Measurements from ENCODE around the gene TPM2.

The TPM2 gene

GRCh38 chr9:35731415-35732184, 41.9 kb upstream of the TPM2 start:
- TF ChIP-seq, protein P1, sequence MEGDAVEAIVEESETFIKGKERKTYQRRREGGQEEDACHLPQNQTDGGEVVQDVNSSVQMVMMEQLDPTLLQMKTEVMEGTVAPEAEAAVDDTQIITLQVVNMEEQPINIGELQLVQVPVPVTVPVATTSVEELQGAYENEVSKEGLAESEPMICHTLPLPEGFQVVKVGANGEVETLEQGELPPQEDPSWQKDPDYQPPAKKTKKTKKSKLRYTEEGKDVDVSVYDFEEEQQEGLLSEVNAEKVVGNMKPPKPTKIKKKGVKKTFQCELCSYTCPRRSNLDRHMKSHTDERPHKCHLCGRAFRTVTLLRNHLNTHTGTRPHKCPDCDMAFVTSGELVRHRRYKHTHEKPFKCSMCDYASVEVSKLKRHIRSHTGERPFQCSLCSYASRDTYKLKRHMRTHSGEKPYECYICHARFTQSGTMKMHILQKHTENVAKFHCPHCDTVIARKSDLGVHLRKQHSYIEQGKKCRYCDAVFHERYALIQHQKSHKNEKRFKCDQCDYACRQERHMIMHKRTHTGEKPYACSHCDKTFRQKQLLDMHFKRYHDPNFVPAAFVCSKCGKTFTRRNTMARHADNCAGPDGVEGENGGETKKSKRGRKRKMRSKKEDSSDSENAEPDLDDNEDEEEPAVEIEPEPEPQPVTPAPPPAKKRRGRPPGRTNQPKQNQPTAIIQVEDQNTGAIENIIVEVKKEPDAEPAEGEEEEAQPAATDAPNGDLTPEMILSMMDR (IDR thresholded peaks at IDR 0.05): no peak
- H3K36me3 ChIP-seq (ENCODE audit: control insufficient read depth, insufficient read depth, low read length): no peaks in the 10 kb centered on the region
- peak overlapping the region; percentile 82 for H3K27ac ChIP-seq
- H3K9ac ChIP-seq: peak overlapping the region; percentile 67
- peak overlapping the region; percentile 87 for H3K4me3 ChIP-seq (ENCODE audit: low read depth, low read length)
- no peaks in the 10 kb centered on the region for H3K27me3 ChIP-seq (ENCODE audit: control insufficient read depth, insufficient read depth, low read length)
- peaks cover 12% of the 10 kb centered on the region for H3K79me2 ChIP-seq
- peak overlapping the region; percentile 79 for H2AFZ ChIP-seq
- H3K9me3 ChIP-seq (ENCODE audit: control insufficient read depth, low read length): no peaks in the 10 kb centered on the region
- peaks cover 17% of the 10 kb centered on the region for H3K4me1 ChIP-seq
- peak overlapping the region; percentile 92 for H3K4me2 ChIP-seq (ENCODE audit: low read length)

DNA sequence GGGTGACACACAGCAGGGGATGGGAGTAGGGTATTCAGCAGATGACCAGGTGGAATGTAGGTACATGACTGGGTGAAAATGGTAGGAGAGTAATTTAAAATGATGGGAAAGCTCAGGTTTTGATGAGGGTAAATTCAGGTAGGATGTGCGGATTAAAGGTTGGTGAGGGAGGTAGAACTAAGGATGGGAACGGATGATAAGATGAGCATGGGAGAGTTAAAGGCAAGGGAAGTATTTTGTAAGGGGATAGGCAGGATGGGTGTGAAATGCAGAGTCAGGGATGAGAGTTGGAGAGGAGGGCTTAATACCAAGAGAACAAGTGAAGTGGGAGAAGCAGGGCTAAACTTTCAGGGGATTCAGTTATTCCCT, 40.7 kb upstream of the TPM2 start:
- Histone ChIP-seq H3K79me2 (peaks cover 12% of the 10 kb centered on the region), H2AFZ (no peak overlapping the region), H3K9ac (no peak overlapping the region), H3K4me2 (ENCODE audit: low read length) (peak overlapping the region; percentile 92), H3K36me3 (ENCODE audit: control insufficient read depth, insufficient read depth, low read length) (no peaks in the 10 kb centered on the region), H3K4me3 (ENCODE audit: low read depth, low read length) (peak overlapping the region; percentile 87), H3K27me3 (ENCODE audit: control insufficient read depth, insufficient read depth, low read length) (no peaks in the 10 kb centered on the region), H3K9me3 (ENCODE audit: control insufficient read depth, low read length) (no peaks in the 10 kb centered on the region), H3K27ac (peak overlapping the region; percentile 82), H3K4me1 (peaks cover 17% of the 10 kb centered on the region)
- TF ChIP-seq, protein P1 (IDR thresholded peaks at IDR 0.05): no peak

DNA sequence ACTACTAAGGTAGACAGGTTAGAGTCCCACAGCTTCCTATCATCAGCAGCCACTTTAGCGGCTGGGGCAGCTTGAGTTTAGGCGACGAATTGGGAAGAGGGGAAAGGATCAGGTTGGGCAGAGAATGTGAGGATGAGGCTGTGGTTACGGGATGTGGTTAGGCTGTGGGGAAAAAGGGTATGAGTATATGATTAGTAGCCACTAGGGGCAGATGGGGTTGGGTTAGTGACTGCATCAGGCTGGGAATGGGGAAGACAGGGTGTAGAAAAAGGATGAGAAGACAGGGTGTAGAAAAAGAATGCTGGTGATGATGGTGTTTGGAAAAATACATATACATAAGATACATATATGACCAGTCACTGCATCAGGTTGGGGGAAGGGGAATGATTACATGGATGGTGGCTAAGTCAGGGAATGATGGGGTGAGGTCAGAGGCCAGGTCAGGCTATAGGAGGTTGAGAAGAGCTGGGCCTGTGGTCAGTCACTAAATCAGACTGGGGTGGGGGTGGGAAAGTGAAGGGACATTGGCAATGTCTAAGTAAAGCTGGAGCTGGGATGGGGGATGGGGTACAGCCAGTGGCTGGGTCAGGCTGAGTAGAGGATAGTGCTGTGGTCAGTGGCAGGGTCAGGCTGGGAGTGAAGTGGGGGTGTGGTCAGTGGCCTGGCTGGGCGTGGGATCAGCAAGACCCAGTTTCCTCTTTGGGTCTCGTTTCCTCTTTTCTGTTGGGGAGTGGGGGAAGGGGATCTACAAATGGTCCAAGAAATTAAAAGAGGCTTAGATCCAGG, 40.2 kb upstream of the TPM2 start:
- TF ChIP-seq, protein P1 (IDR thresholded peaks at IDR 0.05): peak; percentile 41
- H3K9me3 ChIP-seq (ENCODE audit: control insufficient read depth, low read length): no peaks in the 10 kb centered on the region
- H3K27me3 ChIP-seq (ENCODE audit: control insufficient read depth, insufficient read depth, low read length): no peaks in the 10 kb centered on the region
- peak overlapping the region; percentile 12 for H3K27ac ChIP-seq
- H3K4me3 ChIP-seq (ENCODE audit: low read depth, low read length): peak overlapping the region; percentile 29
- peaks cover 17% of the 10 kb centered on the region for H3K4me1 ChIP-seq
- no peaks in the 10 kb centered on the region for H3K36me3 ChIP-seq (ENCODE audit: control insufficient read depth, insufficient read depth, low read length)
- peak overlapping the region; percentile 92 for H3K4me2 ChIP-seq (ENCODE audit: low read length)
- H3K79me2 ChIP-seq: peaks cover 12% of the 10 kb centered on the region
- H3K9ac ChIP-seq: no peak overlapping the region
- no peak overlapping the region for H2AFZ ChIP-seq

- peak overlapping the region; percentile 12 for H3K27ac ChIP-seq
- H3K9ac ChIP-seq: no peak overlapping the region
- no peaks in the 10 kb centered on the region for H3K36me3 ChIP-seq (ENCODE audit: control insufficient read depth, insufficient read depth, low read length)
- H3K27me3 ChIP-seq (ENCODE audit: control insufficient read depth, insufficient read depth, low read length): no peaks in the 10 kb centered on the region
- H2AFZ ChIP-seq: no peak overlapping the region
- H3K4me2 ChIP-seq (ENCODE audit: low read length): no peak overlapping the region
- no peak overlapping the region for H3K4me3 ChIP-seq (ENCODE audit: low read depth, low read length)
- TF ChIP-seq, protein P1 (IDR thresholded peaks at IDR 0.05): no peak
- peaks cover 12% of the 10 kb centered on the region for H3K79me2 ChIP-seq
- peaks cover 17% of the 10 kb centered on the region for H3K4me1 ChIP-seq
- H3K9me3 ChIP-seq (ENCODE audit: control insufficient read depth, low read length): no peaks in the 10 kb centered on the region
Observed at GRCh38 chr9:35729101-35729500, 39.4 kb upstream of the TPM2 start.
